A549 (cell line): Measurements from ENCODE around the gene SPATA16.

Experiments used
- CHD4 ChIP-seq: fragments of 200-600 bp; sonication (generic); IDR thresholded peaks from 2 replicates; pipeline ENCODE4 v1.6.1; 2016; ENCODE audit warnings: antibody characterized with exemption, mild to moderate bottlenecking, borderline replicate concordance
- CTCF ChIP-seq: fragments of >200 bp; sonication (Bioruptor Twin); formaldehyde crosslinking; IDR thresholded peaks from 3 replicates; pipeline ENCODE4 v1.5.1; 2016
- ESRRA ChIP-seq: fragments of 150-350 bp; IDR thresholded peaks from 2 replicates; pipeline ENCODE4 v1.6.1; 2014; ENCODE audit warnings: mild to moderate bottlenecking, low read length, borderline replicate concordance
- JUN ChIP-seq, 2 experiments: fragments of >200 bp; sonication (Bioruptor Twin); formaldehyde crosslinking; IDR thresholded peaks; 2 replicates in 1 of 2; 3 replicates in 1 of 2; pipeline ENCODE4 v1.6.1; 2016 to 2017
- JUNB ChIP-seq: fragments of >200 bp; sonication (Bioruptor Twin); formaldehyde crosslinking; IDR thresholded peaks from 2 replicates; pipeline ENCODE4 v1.6.1; 2016
- MAX ChIP-seq: IDR thresholded peaks from 2 replicates; pipeline ENCODE4 v1.6.1; 2012
- POLR2A ChIP-seq: IDR thresholded peaks from 2 replicates; pipeline ENCODE4 v1.6.1; 2012; ENCODE audit warnings: mild to moderate bottlenecking, low read length
- POLR2AphosphoS2 ChIP-seq: conservative IDR thresholded peaks from 2 replicates; pipeline ENCODE4 v1.6.1; 2012; ENCODE audit warnings: low read length, improper control_type of control experiment, inconsistent platforms
- RCOR1 ChIP-seq: fragments of 150-350 bp; IDR thresholded peaks from 2 replicates; pipeline ENCODE4 v1.6.1; 2014; ENCODE audit warnings: antibody characterized with exemption, low read length, low read depth
- ZNF302 ChIP-seq: fragments of 250-450 bp; sonication (Bioruptor Pico); IDR thresholded peaks from 2 replicates; pipeline ENCODE4 v1.9.0; 2021; ENCODE audit warnings: inconsistent platforms, mild to moderate bottlenecking, moderate library complexity

- no peak for TF ChIP-seq MAX
- TF ChIP-seq ESRRA: no peak
- no peak for TF ChIP-seq CTCF
- no peak for TF ChIP-seq JUNB
- TF ChIP-seq JUN (IDR thresholded peaks at IDR 0.05): no peak
- TF ChIP-seq ZNF302 (CRISPR knock-in tag): no peak
- no peak for TF ChIP-seq POLR2A
- no peak for TF ChIP-seq CHD4
- TF ChIP-seq RCOR1: no peak
- TF ChIP-seq POLR2AphosphoS2: no peak
Measured at GRCh38 chr3:173037840-173038483, 103.1 kb downstream of the SPATA16 start.
